H1 (cell line): Measurements from ENCODE around the gene MMP24OS. TPM values are rescaled to one million over a fixed set of nuclear protein-coding genes. Genes with fewer than 3 reads are reported as not detected.

Source experiments
- ATF2 ChIP-seq: IDR thresholded peaks from 2 replicates; pipeline ENCODE4 v1.6.1; 2012; ENCODE audit warnings: low read length, inconsistent platforms
- BACH1 ChIP-seq: IDR thresholded peaks from 2 replicates; pipeline ENCODE4 v1.6.1; 2012; ENCODE audit warnings: low read length, improper control_type of control experiment
- CEBPB ChIP-seq: IDR thresholded peaks from 2 replicates; pipeline ENCODE4 v1.6.1; 2012; ENCODE audit warnings: low read depth, low read length
- CHD1 ChIP-seq: IDR thresholded peaks from 2 replicates; pipeline ENCODE4 v1.6.1; 2012; ENCODE audit warnings: low read depth, low read length, improper control_type of control experiment
- CTBP2 ChIP-seq: IDR thresholded peaks from 2 replicates; pipeline ENCODE4 v1.7.0; 2011; ENCODE audit warnings: borderline replicate concordance, mild to moderate bottlenecking, moderate library complexity, mixed read lengths, low read length; ENCODE audit not compliant: insufficient read depth, insufficient read length
- EGR1 ChIP-seq: IDR thresholded peaks from 2 replicates; pipeline ENCODE4 v1.6.1; 2011; ENCODE audit warnings: low read depth, low read length, borderline replicate concordance
- EZH2 ChIP-seq: fragments of 200-600 bp; sonication (generic); IDR thresholded peaks from 2 replicates; pipeline ENCODE4 v1.7.1; 2012; ENCODE audit warnings: low read depth, mild to moderate bottlenecking, moderate library complexity, low read length, inconsistent platforms; ENCODE audit not compliant: severe bottlenecking
- HDAC2 ChIP-seq, 2 experiments: fragments of 300-600 bp in 1 of 2; sonication (generic) in 1 of 2; IDR thresholded peaks; 2 replicates each; pipeline ENCODE4 v1.6.1; 2011 to 2012; ENCODE audit warnings: low read depth in 2 of 2, low read length in 2 of 2, mild to moderate bottlenecking in 2 of 2, moderate library complexity in 2 of 2, borderline replicate concordance in 1 of 2, inconsistent platforms in 1 of 2
- HDAC6 ChIP-seq: IDR thresholded peaks from one replicate; pipeline ENCODE4 v1.7.1; 2012; ENCODE audit warnings: low read depth, mild to moderate bottlenecking, inconsistent platforms, low read length, moderate library complexity
- JUND ChIP-seq: IDR thresholded peaks from 2 replicates; pipeline ENCODE4 v1.6.1; 2011; ENCODE audit warnings: mild to moderate bottlenecking, improper control_type of control experiment, low read length
- KDM1A ChIP-seq: fragments of 200-600, 300-600 bp; sonication (generic); IDR thresholded peaks from 2 replicates; pipeline ENCODE4 v1.7.1; 2016; ENCODE audit warnings: mild to moderate bottlenecking, low read length, borderline replicate concordance
- MAX ChIP-seq: IDR thresholded peaks from 2 replicates; pipeline ENCODE4 v1.6.1; 2012; ENCODE audit warnings: inconsistent platforms
- POLR2A ChIP-seq, 2 experiments: IDR thresholded peaks; 1 replicate in 1 of 2; 2 replicates in 1 of 2; pipeline ENCODE4 v1.6.1; 2011; ENCODE audit warnings: low read depth in 2 of 2, low read length in 2 of 2, mild to moderate bottlenecking in 2 of 2; ENCODE audit errors: control extremely low read depth in 1 of 2
- POU5F1 ChIP-seq: IDR thresholded peaks from 2 replicates; pipeline ENCODE4 v1.6.1; 2011; ENCODE audit warnings: low read depth, mild to moderate bottlenecking, low read length, moderate library complexity
- RBBP5 ChIP-seq: IDR thresholded peaks from 2 replicates; pipeline ENCODE4 v1.7.1; 2012; ENCODE audit warnings: low read depth, mild to moderate bottlenecking, inconsistent platforms, low read length, moderate library complexity, borderline replicate concordance
- RNF2 ChIP-seq: fragments of 200-900, 300-1000 bp; sonication (generic); IDR thresholded peaks from 2 replicates; pipeline ENCODE4 v1.7.1; 2016; ENCODE audit warnings: borderline replicate concordance, low read depth, mild to moderate bottlenecking, antibody characterized with exemption, low read length; ENCODE audit not compliant: poor library complexity, severe bottlenecking; ENCODE audit errors: missing control alignments
- RXRA ChIP-seq: IDR thresholded peaks from 2 replicates; pipeline ENCODE4 v1.6.1; 2011; ENCODE audit warnings: low read depth, mild to moderate bottlenecking, low read length, moderate library complexity; ENCODE audit not compliant: insufficient read depth
- SIRT6 ChIP-seq: IDR thresholded peaks from one replicate; pipeline ENCODE4 v1.7.1; 2012; ENCODE audit warnings: low read length, inconsistent platforms
- SRF ChIP-seq: IDR thresholded peaks from 2 replicates; pipeline ENCODE4 v1.6.1; 2011; ENCODE audit warnings: mild to moderate bottlenecking, low read depth, low read length, moderate library complexity
- SUZ12 ChIP-seq: fragments of 200-600 bp; sonication (generic); IDR thresholded peaks from 2 replicates; pipeline ENCODE4 v1.6.1; 2012; ENCODE audit warnings: mild to moderate bottlenecking, inconsistent platforms, low read length, moderate library complexity, mixed read lengths
- TAF1 ChIP-seq: IDR thresholded peaks from 2 replicates; pipeline ENCODE4 v1.6.1; 2011; ENCODE audit warnings: mild to moderate bottlenecking, low read depth, low read length
- TCF12 ChIP-seq: IDR thresholded peaks from 2 replicates; pipeline ENCODE4 v1.6.1; 2011; ENCODE audit warnings: low read depth, mild to moderate bottlenecking, low read length
- polyA plus RNA-seq, 7 experiments: library from polyadenylated mRNA; depleted of rRNA in 3 of 7; stranded (reverse) in 5 of 7; unstranded in 2 of 7; fragments of >200 nt in 5 of 7; fragments of 200-250 nt in 2 of 7; gene quantifications; 1 replicate in 5 of 7; 2 replicates in 1 of 7; 4 replicates in 1 of 7; pipeline versions ENCODE4 v1.2.1 to v1.2.3, GENCODE V29; 2011 to 2013; ENCODE audit warnings: missing spikeins in 2 of 7, mixed read lengths in 2 of 7
- total RNA-seq: library from RNA; stranded (reverse); fragmentation: NEBNext Ultra II Directional; extraction: Animal tissue kit (Norgen Biotek cat#: 25700); gene quantifications from 2 replicates; pipeline ENCODE4 v1.2.1, GENCODE V29; 2021

MMP24OS gene
- total and polyA plus RNA-seq, 2 of the 8 experiments (the other 6 are each of a cell fraction or from before 2014, with no cell fraction given) = 19.0 to 21.3 TPM

DNA sequence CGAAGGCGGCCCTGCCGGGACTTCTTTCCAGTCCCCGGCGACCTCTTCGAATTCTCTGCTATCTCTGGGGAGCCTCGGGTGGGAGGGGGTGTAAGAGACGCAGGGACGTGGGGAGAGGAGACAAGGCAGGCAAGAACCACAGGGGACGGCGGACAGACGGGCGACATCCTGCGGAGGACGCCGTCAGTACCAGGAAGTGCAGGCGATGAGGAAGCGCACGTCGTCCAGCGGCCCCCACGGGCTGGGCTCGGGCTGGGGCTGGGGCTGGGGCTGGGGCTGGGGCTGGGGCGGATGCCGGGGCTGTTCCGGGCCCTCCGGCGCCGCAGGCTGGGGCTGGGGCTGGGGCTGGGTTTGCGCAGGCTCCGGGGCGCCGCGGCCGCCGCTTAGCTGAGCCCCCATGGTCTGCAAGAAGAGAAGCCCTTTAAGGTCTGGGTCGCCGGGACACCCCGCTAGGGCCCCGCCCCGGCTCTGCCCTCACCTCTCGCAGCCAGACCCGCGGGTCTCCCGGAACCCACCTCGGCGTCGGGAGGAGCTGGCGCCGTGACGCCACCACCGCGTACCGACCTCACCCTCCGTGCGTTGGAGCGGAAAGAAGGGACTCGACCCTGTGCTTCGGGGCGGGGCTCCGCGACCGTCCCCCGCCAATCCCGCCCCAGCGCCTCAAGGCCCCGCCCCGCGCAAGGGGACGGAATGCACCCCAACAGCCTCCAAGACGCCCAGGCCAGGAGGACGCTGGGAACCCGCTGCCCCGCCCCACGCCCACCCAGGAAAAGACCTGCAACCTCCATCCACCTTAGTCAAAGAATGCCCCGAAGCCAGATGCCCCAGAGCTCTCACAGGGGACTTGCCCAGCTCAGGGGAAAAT lies at the start of gene MMP24OS (continued):
- no peak for TF ChIP-seq RNF2
- TF ChIP-seq JUND = no peak
- no peak for TF ChIP-seq SRF
- TF ChIP-seq SIRT6 = no peak
- no peak for TF ChIP-seq CHD1
- TF ChIP-seq KDM1A = no peak
- no peak for TF ChIP-seq EZH2
- TF ChIP-seq TCF12 = no peak
- TF ChIP-seq HDAC2 (IDR thresholded peaks at IDR 0.05; ENCODE audit: borderline replicate concordance in 1 of 2, low read depth in 2 of 2, low read length in 2 of 2) = no peak
- TF ChIP-seq TAF1 = peak; percentile 89
- TF ChIP-seq POLR2A (IDR thresholded peaks at IDR 0.05; ENCODE audit: control extremely low read depth in 1 of 2, low read depth in 2 of 2, low read length in 2 of 2) = peak; percentile 79 to 91
- no peak for TF ChIP-seq POU5F1
- no peak for TF ChIP-seq CEBPB
- no peak for TF ChIP-seq RBBP5
- TF ChIP-seq RXRA = no peak
- TF ChIP-seq ATF2 = peak; percentile 45; the same call in 1 of the 2 replicates
- peak; percentile 21; the same call in 1 of the 2 replicates for TF ChIP-seq MAX
- no peak for TF ChIP-seq CTBP2
- no peak for TF ChIP-seq EGR1
- TF ChIP-seq BACH1 = 0 out of 2 replicates have a peak, but pooled peaks have one; percentile 17
- TF ChIP-seq HDAC6 = no peak
- TF ChIP-seq SUZ12 = no peak
